Ishikawa (cell line): ENCODE measurements around the gene PSRC1.

Source experiments
- CEBPB ChIP-seq: IDR thresholded peaks from 2 replicates; pipeline ENCODE4 v1.6.1; 2012
- CREB1 ChIP-seq: IDR thresholded peaks from 2 replicates; pipeline ENCODE4 v1.6.1; 2012; ENCODE audit warnings: low read depth
- EGR1 ChIP-seq: IDR thresholded peaks from 2 replicates; pipeline ENCODE4 v1.6.1; 2012
- EP300 ChIP-seq: IDR thresholded peaks from 2 replicates; pipeline ENCODE4 v1.6.1; 2012; ENCODE audit warnings: borderline replicate concordance
- FOXM1 ChIP-seq: IDR thresholded peaks from 2 replicates; pipeline ENCODE4 v1.6.1; 2012; ENCODE audit warnings: low read depth, borderline replicate concordance
- MAX ChIP-seq: IDR thresholded peaks from 2 replicates; pipeline ENCODE4 v1.6.1; 2012
- NFIC ChIP-seq: IDR thresholded peaks from 2 replicates; pipeline ENCODE4 v1.6.1; 2012
- RAD21 ChIP-seq: IDR thresholded peaks from 2 replicates; pipeline ENCODE4 v1.6.1; 2012; ENCODE audit warnings: low read depth
- REST ChIP-seq: IDR thresholded peaks from 2 replicates; pipeline ENCODE4 v1.6.1; 2012; ENCODE audit warnings: low read depth, mild to moderate bottlenecking
- TAF1 ChIP-seq: IDR thresholded peaks from 2 replicates; pipeline ENCODE4 v1.6.1; 2012; ENCODE audit warnings: low read depth, mild to moderate bottlenecking
- TCF12 ChIP-seq: IDR thresholded peaks from 2 replicates; pipeline ENCODE4 v1.6.1; 2012; ENCODE audit warnings: low read depth
- TEAD4 ChIP-seq: IDR thresholded peaks from 2 replicates; pipeline ENCODE4 v1.6.1; 2012
- USF1 ChIP-seq: IDR thresholded peaks from 2 replicates; pipeline ENCODE4 v1.6.1; 2012
- YY1 ChIP-seq: IDR thresholded peaks from 2 replicates; pipeline ENCODE4 v1.6.1; 2012; ENCODE audit warnings: low read depth
- ZBTB7A ChIP-seq: IDR thresholded peaks from 2 replicates; pipeline ENCODE4 v1.6.1; 2012; ENCODE audit warnings: low read depth

The PSRC1 gene

DNA sequence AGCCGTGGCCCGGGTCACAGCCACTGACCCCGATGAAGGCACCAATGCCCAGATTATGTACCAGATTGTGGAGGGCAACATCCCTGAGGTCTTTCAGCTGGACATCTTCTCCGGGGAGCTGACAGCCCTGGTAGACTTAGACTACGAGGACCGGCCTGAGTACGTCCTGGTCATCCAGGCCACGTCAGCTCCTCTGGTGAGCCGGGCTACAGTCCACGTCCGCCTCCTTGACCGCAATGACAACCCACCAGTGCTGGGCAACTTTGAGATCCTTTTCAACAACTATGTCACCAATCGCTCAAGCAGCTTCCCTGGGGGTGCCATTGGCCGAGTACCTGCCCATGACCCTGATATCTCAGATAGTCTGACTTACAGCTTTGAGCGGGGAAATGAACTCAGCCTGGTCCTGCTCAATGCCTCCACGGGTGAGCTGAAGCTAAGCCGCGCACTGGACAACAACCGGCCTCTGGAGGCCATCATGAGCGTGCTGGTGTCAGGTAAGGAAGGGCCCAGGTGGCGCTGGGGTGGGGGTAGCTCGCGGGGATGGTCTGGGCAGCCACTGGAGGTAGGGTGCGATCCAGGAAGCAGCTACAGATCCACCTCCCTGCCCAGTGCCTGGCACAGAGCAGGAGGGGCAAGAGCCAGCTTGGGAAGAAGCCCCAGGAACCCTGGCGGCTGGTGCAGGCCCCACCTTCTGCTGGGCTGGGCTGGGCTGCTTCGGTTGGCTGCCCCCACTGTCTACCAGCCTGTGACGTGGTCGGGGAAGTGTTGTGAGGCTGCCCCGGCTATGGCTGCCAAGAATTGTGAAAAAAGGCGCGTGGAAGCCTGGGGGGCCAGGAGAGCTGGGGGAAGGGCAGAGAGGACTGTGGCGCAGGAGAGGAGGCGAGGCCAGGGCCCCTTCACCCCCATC lies 29.8 kb downstream of the PSRC1 start:
- no peak for TF ChIP-seq RAD21
- TF ChIP-seq USF1: no peak
- TF ChIP-seq TCF12: peak; percentile 82; the same call in 1 of the 2 replicates
- TF ChIP-seq MAX: peak; percentile 81
- TF ChIP-seq NFIC: peak; percentile 92
- TF ChIP-seq FOXM1: no peak
- peak; percentile 76; the same call in 1 of the 2 replicates for TF ChIP-seq EP300
- peak; percentile 58 for TF ChIP-seq TEAD4
- no peak for TF ChIP-seq REST
- peak; percentile 26; the same call in 1 of the 2 replicates for TF ChIP-seq TAF1
- TF ChIP-seq EGR1: no peak
- TF ChIP-seq YY1: peak; percentile 79
- peak; percentile 55; the same call in 1 of the 2 replicates for TF ChIP-seq CREB1
- no peak for TF ChIP-seq ZBTB7A
- peak; percentile 60; the same call in 1 of the 2 replicates for TF ChIP-seq CEBPB

DNA sequence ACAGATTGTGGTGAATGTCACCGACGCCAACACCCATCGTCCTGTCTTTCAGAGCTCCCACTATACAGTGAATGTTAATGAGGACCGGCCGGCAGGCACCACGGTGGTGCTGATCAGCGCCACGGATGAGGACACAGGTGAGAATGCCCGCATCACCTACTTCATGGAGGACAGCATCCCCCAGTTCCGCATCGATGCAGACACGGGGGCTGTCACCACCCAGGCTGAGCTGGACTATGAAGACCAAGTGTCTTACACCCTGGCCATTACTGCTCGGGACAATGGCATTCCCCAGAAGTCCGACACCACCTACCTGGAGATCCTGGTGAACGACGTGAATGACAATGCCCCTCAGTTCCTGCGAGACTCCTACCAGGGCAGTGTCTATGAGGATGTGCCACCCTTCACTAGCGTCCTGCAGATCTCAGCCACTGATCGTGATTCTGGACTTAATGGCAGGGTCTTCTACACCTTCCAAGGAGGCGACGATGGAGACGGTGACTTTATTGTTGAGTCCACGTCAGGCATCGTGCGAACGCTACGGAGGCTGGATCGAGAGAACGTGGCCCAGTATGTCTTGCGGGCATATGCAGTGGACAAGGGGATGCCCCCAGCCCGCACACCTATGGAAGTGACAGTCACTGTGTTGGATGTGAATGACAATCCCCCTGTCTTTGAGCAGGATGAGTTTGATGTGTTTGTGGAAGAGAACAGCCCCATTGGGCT lies 30.6 kb downstream of the PSRC1 start:
- no peak for TF ChIP-seq REST
- TF ChIP-seq ZBTB7A: no peak
- TF ChIP-seq RAD21: no peak
- TF ChIP-seq FOXM1: no peak
- no peak for TF ChIP-seq TEAD4
- no peak for TF ChIP-seq USF1
- TF ChIP-seq EGR1: no peak
- no peak for TF ChIP-seq CREB1
- no peak for TF ChIP-seq TCF12
- no peak for TF ChIP-seq EP300

GRCh38 chr1:109251277-109252166 lies 31.4 kb downstream of the PSRC1 start:
- TF ChIP-seq YY1 (no peak), RAD21 (no peak), TEAD4 (no peak), TAF1 (no peak), CEBPB (no peak), NFIC (no peak), MAX (no peak), REST (no peak), ZBTB7A (no peak), EGR1 (no peak), CREB1 (no peak), FOXM1 (no peak), EP300 (no peak), USF1 (no peak), TCF12 (no peak)
